ENCODE data around the gene IL2RA. TPM values are rescaled to one million over a fixed set of nuclear protein-coding genes. Genes with fewer than 3 reads are reported as not detected.

IL2RA gene
- total RNA-seq, 6 donors from 2014 or later = 0.91 to 8.4 (median 4.0) TPM; not detected in 1

- no peak for DNase-seq
- H3K27me3 ChIP-seq = no peaks in the 10 kb centered on the region
- H3K9me3 ChIP-seq = no peaks in the 10 kb centered on the region
- no peak overlapping the region for H3K4me3 ChIP-seq
- 76 to 81% methylated on average over 10 to 12 of the region's 12 CpGs for WGBS, 2 donors
- ATAC-seq (ENCODE audit: low FRiP score in 2 of 2) = no peak
- peaks cover 0 to 1% (median under 1%) of the 10 kb centered on the region in 4 donors for H3K4me1 ChIP-seq
- no peaks in the 10 kb centered on the region for H3K36me3 ChIP-seq
- no peak for TF ChIP-seq POLR2AphosphoS5 (IDR thresholded peaks at IDR 0.05)
- H3K27ac ChIP-seq = no peak overlapping the region
Measured at GRCh38 chr10:6023661-6024333, 38.4 kb downstream of the IL2RA start.

GRCh38 chr10:6022660-6023059, 39.5 kb downstream of the IL2RA start:
- DNase-seq (no peak), ATAC-seq (ENCODE audit: low FRiP score in 2 of 2) (peak in 1 of 2 donors; percentile 60)
- Histone ChIP-seq H3K4me3 (no peak overlapping the region), H3K36me3 (no peaks in the 10 kb centered on the region), H3K27ac (peak overlapping the region in 1 of 4 donors; percentile 33), H3K4me1 (peaks cover 4 to 12% (median 8%) of the 10 kb centered on the region in 4 donors), H3K27me3 (no peaks in the 10 kb centered on the region), H3K9me3 (no peaks in the 10 kb centered on the region)
- TF ChIP-seq POLR2A (IDR thresholded peaks at IDR 0.05) (no peak), CTCF (IDR thresholded peaks at IDR 0.05) (no peak), EP300 (IDR thresholded peaks at IDR 0.05) (no peak), POLR2AphosphoS5 (IDR thresholded peaks at IDR 0.05) (no peak)
- 38 to 59% methylated on average over 3 of the region's 3 CpGs for WGBS, 2 donors

GRCh38 chr10:6020826-6021225, 41.3 kb downstream of the IL2RA start:
- no peaks in the 10 kb centered on the region for H3K27me3 ChIP-seq
- no peak overlapping the region for H3K27ac ChIP-seq
- no peak overlapping the region for H3K4me3 ChIP-seq
- peak in 1 of 2 donors; percentile 51 for ATAC-seq (ENCODE audit: low FRiP score in 2 of 2)
- H3K36me3 ChIP-seq = no peaks in the 10 kb centered on the region
- no peak for DNase-seq
- TF ChIP-seq POLR2AphosphoS5 (IDR thresholded peaks at IDR 0.05) = no peak
- TF ChIP-seq POLR2A (IDR thresholded peaks at IDR 0.05) = no peak
- TF ChIP-seq CTCF (IDR thresholded peaks at IDR 0.05) = no peak
- peaks cover 7 to 13% (median 10%) of the 10 kb centered on the region in 4 donors for H3K4me1 ChIP-seq
- no peaks in the 10 kb centered on the region for H3K9me3 ChIP-seq
- WGBS, 2 donors = 78 to 79% methylated on average over 9 of the region's 9 CpGs

GRCh38 chr10:6019796-6020195, 42.4 kb downstream of the IL2RA start:
- Histone ChIP-seq H3K4me3 (no peak overlapping the region), H3K4me1 (peaks cover 7 to 13% (median 10%) of the 10 kb centered on the region in 4 donors), H3K36me3 (no peaks in the 10 kb centered on the region), H3K27ac (no peak overlapping the region), H3K9me3 (no peaks in the 10 kb centered on the region), H3K27me3 (no peaks in the 10 kb centered on the region)
- ATAC-seq (ENCODE audit: low FRiP score in 2 of 2) (no peak), DNase-seq (peak in 1 of 2 donors; percentile 37)
- 85 to 87% methylated on average over 5 to 12 of the region's 12 CpGs for WGBS, 2 donors
- TF ChIP-seq POLR2AphosphoS5 (IDR thresholded peaks at IDR 0.05) (no peak), EP300 (IDR thresholded peaks at IDR 0.05) (no peak), CTCF (IDR thresholded peaks at IDR 0.05) (no peak), POLR2A (IDR thresholded peaks at IDR 0.05) (no peak)

GRCh38 chr10:6019010-6019782, 43.0 kb downstream of the IL2RA start:
- WGBS, 2 donors = 94 to 96% methylated on average over 6 of the region's 6 CpGs
- peak overlapping the region; percentile 55 to 83 (median 78) for H3K27ac ChIP-seq
- ATAC-seq (ENCODE audit: low FRiP score in 2 of 2) = no peak

More at GRCh38 chr10:6019010-6019782, 43.0 kb downstream of the IL2RA start:
- no peak for DNase-seq
- no peaks in the 10 kb centered on the region for H3K27me3 ChIP-seq
- H3K9me3 ChIP-seq = no peaks in the 10 kb centered on the region
- no peak for TF ChIP-seq POLR2A (IDR thresholded peaks at IDR 0.05)
- H3K4me1 ChIP-seq = peaks cover 8 to 17% (median 14%) of the 10 kb centered on the region in 4 donors
- H3K4me3 ChIP-seq = no peak overlapping the region
- H3K36me3 ChIP-seq = no peaks in the 10 kb centered on the region

All from upper lobe of left lung (tissue), 6 donors.